NCI-H526 (cell line): Measurements from ENCODE around the gene CBS.
"Not testable (repeated sequence)": the region's sequence is repeated elsewhere in the genome, so short reads cannot be mapped to it uniquely, and the experiment has no call there.

ENCODE experiments used
- DNase-seq, 2 experiments: peaks; one replicate each; lab custom pipeline; 2025; lab: John Stamatoyannopoulos, UW

The CBS gene

DNA sequence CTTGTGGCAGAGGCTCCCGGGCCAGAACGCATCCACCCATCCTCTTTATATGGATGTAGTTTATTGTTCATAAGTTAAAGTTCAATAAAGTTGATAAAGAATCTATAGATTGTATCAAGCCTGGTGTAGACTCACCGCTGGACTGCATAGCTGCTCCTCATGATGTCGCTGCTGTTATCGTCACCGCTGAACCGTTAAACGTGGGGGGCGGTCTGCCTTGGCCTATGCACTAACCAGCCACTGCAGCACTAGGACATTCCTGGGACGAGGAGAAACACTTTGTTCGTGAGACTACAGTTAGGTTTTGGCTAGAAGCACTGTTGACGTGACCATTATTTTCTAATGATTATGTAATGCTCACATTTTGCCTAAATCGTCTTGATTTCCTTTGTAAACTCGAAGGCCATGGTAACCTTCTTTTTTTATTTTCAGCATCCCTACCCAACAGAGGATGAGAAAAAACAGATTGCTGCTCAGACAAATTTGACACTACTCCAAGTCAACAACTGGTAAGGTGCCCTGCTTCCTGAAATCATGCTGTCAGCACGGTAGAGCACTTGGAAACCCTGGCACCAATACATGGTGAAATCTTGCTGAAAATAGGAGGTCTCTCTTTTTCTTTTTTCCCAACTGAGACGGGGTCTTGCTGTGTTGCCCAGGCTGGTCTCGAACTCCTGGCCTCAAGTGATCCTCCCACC, 51.0 kb downstream of the CBS start:
- DNase-seq, result no peak

DNA sequence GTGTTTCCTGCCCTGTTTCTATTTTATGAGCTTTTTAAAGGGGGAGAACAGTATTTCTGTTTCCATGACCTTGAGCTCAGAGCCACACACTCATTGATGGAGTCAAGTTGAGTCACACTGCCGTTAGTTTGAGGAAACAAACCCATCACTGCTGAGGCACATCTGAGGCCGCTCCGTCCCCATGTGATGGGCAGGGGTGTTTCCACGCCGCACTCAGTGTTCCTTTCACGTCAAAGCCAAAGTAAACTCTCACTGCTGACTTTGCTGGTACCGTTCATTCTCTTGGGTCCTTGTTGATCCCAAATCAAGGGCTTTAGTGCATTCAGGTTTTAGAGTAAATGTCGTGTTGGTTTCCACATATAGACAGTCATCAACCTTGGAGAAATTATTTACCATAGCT, 52.5 kb downstream of the CBS start:
- no peak for DNase-seq

DNA sequence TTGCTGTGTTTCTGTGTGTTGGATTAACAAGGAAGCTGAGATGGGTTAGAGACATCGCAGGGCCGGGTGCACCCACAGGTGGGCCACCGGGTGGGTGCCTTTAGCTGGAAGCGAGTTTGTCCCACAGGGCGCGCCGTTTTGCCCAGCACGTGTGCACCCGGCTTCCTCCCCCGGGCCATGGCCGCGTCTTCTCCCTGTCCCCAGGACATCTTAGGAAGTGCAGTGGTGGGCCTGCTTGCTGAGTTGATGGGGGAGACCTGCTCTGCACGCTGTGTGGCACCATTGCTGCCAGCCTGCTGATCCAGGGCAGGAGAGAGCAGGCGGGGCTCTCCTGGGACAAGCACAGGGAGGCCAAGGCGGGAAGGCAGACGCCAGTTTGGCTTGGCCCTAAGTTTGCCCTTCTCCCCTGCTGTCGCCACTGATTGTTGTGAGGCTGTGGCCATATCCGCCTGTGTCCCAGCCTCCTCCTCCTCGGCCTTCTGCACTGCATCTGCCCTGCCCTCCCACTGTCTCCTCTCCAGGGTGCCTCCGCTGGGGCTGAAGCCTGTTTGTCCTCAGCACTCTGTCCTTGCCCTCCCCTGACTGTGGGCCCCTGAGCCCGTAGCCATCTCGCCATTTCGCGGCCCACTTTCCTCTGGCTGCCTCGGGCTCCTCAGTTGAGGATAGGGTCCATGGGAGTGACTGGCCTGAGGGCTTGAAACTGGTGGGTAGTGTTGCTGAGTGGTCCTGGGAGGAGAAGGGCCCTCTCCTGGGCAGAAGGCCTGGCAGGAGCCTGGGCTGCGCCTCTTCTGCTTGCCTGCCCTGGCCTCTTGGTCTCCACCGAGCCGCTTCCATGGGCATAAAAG, 53.7 kb downstream of the CBS start:
- no peak for DNase-seq

DNA sequence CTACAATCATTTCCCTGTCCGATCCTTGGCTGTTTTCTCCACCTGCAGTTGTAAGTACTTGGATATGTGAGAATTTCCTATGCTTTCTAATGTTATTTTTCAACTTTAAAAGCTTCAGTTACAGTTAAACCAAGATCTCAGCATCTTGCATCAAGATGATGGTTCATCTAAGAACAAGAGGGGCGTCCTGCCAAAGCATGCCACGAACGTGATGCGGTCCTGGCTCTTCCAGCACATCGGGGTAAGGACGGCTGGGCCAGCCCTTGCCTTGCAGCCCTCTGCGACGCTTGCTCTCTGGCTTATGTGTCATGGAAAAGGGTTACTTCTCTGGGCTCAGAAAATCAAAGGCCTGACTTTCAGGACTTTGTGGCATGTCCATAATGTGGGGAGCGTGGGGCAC, 54.4 kb downstream of the CBS start:
- DNase-seq, result no peak

DNA sequence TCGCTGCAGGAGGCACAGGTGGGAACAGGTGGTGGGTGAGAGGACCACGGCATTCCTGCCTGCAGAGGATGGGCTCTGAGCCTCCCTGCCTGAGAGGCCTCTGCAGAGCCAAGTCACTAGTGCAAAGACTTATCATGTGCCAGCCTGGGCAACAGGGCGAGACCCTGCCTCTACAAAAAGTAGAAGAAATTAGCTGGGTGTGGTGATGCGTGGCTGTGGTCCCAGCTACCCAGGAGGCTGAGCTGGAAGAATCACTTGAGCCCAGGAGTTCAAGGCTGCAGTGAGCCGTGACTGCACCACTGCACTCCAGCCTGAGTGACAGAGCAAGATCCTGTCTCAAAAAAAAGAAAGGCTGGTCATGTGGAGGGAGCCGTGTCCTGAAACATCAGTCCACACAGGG, 54.9 kb downstream of the CBS start:
- no peak for DNase-seq

DNA sequence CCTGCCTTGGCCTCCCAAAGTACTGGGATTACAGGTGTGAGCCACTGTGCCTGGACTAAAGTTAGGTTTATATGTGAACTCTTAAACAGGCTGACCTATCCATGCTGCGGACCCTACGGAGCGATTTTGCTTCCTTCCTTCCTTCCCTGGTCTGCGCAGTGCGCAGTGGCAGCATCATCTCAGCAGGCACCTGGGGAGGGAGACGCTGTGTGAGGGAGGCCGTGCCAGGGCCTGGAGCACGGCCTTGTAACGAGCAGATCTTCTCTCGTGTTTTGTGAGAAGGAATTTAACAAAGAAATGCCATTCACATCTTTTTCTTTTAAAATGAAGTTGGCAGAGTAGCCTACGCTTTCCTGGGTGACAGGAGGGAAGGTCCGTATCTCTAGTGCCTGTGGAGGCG, 55.5 kb downstream of the CBS start:
- DNase-seq, result no peak

DNA sequence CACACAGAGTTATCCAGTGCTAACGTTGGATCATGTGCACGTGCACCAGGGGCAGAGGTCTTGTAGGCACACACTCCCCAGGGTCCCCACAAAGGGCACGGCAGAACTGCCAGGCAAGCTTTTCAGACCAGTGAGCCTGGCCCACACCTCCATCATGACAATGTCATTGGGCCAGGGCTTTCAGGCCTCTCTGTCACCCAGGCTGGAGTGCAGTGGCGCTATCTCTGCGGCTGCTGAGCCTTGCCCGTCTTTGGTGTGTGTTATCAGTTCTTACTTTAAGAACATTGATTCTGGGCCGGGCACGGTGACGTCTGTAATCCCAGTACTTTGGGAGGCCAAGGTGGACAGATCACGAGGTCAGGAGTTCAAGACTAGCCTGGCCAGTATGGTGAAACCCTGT, 57.1 kb downstream of the CBS start:
- DNase-seq, result no peak

DNA sequence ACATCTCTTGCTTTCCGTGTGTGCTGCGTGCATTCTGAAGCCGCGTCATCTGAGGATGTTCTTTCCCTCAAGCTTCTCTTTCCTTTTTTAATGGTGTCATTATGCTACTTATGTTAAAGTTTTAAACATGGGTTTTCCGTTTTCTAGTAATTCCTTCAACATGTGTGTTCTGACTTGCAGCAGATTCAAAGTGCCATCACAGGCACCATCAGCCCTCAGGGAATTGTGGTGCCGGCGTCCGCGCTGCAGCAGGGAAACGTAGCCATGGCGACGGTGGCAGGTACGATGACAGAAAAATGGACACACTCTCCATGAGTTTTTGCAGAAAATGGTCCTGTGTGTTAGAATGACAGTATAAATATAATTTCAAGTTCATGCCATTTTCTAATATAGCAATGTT, 58.9 kb downstream of the CBS start:
- no peak for DNase-seq

DNA sequence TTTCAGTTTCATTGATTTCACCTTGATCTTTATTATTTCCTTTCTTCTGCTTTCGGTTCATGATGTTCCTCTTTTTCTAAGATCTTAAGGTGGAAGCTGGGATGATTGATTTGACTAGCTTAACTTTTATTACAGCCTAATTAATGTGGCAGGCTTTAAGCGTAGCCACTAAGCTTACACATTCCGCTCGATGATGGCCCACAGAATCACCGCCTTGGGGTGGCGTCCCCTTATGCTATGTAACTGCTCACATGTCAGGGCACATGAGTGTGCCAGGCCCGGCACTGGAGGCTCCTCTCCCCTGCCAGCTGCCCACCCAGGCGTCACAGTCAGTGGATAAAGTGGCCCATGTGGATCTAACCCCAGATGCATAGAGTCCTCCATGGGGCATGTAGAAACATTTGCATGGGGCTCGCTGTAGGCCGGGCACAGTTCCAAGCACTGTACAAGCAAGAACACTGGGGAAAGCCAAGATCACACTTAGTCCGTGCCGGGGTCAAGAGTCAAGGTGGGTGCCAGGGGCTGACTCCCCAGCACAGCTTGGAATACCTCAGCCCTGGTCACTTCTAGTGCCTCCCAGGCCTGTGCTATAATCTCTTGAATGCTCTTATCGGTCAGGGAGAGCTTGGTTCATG, 59.6 kb downstream of the CBS start:
- DNase-seq, result no peak

DNA sequence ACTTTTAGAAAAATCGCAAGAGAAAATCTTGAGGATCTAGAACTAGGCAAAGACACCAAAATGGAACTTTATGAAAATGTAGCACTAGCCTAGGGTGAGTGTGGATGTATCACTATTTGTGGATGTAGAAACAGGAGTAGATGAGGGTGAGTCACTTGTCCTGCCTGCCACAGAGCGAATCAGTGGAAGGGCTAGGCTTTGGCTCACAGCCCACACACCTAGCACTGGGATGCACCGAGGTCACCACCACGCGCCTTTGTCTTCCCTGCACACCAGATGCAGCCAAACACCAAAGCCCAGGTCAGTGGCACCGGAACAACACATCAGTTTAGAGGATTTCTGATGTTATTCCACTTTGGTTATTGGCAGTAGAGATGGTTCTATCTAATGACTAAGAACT, 63.0 kb downstream of the CBS start:
- DNase-seq, result no peak

DNA sequence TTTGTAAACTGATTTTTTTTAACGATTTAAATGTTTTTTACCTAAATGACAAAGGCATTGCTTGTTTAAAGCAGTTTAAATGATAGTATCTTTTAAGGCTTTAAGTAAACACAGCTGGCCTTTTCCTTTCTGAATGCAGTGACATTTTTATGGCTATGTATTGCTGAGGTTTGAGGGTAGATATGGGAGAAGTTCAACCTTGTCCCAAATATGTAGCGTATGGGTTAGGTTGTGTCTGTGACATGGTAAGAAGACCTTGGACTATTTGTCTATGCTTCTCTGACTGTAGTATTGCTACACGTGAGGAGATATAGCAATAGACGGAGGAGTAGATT, 68.8 kb downstream of the CBS start:
- DNase-seq, result no peak

DNA sequence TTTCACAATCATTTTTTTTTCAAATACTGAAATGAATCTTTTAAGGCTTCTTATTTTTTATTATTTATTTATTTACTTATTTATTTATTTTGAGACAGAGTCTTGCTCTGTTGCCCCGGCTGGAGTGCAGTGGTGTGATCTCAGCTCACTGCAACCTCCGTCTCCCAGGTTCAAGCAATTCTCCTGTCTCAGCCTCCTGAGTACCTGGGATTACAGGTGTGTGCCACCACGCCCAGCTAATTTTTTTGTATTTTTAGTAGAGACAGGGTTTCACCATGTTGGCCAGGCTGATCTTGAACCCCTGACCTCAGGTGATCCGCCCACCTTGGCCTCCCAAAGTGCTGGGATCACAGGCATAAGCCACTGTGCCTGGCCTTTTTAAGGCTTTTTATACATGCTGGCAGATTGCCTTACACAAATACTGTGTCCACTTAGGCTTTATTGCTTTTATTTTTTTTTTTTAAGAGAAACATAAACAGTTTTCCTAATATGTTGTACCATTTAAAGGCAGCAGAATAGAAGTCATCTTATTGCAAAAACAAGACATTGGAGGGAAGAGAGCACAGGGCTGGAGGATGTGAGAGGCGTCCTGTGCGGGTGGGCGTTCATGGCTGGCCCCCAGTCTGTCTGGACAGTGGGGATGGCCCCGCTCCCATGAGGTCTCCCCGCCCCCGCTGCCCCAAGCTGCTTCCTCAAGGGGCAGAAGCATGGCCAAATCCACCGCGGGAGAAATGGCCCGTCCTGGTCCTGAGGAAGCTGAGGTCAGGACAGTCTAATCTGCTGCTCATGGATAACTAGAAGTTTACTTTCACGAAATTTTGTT, 69.4 kb downstream of the CBS start:
- not testable (repeated sequence) for DNase-seq

DNA sequence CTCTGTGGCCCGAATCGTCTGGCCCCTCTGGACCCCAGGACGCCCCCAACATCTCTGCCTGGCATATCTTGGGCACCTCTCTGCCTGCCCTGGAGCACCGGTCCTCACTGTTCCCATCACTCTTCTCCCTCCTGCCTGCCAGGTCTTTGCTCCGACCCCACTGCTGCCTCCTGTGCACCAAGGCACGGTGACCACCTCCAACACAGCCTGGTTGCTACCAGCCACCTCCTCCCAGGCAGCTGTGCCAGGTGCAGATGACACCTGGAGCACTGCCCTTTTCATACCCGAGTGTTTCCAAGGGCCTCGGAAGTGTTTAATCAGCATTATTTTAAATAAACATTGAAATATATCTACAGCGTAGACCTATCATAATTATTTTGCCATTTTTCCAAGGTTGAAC, 70.0 kb downstream of the CBS start:
- no peak for DNase-seq

DNA sequence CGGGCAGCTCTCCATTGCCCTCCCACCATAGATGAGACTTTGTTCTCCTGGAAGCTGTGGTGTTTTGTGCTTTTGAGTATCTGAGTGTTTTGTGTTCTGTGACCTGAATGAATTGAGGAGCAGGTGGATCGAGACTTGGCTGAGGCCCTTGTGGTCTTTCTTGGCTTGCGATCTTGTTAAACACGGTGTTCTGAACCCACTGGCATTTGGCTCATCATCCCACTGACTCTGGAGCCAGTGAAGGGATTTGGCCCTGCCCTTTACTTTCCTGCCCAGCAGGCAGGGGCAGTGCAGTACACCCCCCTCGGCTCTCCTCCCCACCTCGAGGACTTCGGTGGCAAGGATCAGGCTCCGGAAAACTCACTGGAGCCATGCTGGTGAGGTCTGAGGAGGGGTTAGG, 70.7 kb downstream of the CBS start:
- no peak for DNase-seq
